ENCODE measurements around the gene OR2L13. TPM values are rescaled to one million over a fixed set of nuclear protein-coding genes. Genes with fewer than 3 reads are reported as not detected.

The OR2L13 gene
- total RNA-seq, 4 donors from 2014 or later, result not detected

DNA sequence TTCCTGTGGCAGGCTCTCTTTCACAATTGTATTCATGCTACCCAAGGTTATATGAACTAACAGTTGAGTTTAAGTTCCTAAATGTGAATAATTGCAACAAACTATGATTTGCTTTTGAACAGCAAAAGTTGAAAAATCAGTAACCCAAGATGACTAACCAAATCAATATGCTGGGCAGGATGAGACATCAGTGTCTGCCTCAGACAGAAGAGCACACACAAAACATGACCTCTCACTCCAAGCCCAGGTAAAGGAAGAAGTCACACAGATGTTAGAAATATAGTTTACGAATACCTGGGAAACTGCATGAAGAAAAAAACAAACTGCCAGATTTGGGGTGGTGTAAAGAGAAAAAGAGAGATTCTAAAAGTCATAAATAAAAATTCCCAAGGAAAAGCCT is 3.5 kb downstream of the OR2L13 start:
- no peak overlapping the region for H3K27ac ChIP-seq (replicated peaks in 1 of 4)
- H3K4me3 ChIP-seq, result no peak overlapping the region
- 64% methylated on average over 1 of the region's 1 CpG for WGBS
- H3K9me3 ChIP-seq, result no peaks in the 10 kb centered on the region
- DNase-seq (ENCODE audit: extremely low spot score), result no peak
- no peaks in the 10 kb centered on the region for H3K36me3 ChIP-seq
- intact Hi-C loops (cut with DNase I), result no loop called here
- TF ChIP-seq, protein P1, sequence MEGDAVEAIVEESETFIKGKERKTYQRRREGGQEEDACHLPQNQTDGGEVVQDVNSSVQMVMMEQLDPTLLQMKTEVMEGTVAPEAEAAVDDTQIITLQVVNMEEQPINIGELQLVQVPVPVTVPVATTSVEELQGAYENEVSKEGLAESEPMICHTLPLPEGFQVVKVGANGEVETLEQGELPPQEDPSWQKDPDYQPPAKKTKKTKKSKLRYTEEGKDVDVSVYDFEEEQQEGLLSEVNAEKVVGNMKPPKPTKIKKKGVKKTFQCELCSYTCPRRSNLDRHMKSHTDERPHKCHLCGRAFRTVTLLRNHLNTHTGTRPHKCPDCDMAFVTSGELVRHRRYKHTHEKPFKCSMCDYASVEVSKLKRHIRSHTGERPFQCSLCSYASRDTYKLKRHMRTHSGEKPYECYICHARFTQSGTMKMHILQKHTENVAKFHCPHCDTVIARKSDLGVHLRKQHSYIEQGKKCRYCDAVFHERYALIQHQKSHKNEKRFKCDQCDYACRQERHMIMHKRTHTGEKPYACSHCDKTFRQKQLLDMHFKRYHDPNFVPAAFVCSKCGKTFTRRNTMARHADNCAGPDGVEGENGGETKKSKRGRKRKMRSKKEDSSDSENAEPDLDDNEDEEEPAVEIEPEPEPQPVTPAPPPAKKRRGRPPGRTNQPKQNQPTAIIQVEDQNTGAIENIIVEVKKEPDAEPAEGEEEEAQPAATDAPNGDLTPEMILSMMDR (IDR thresholded peaks at IDR 0.05), result no peak
- no peak for TF ChIP-seq POLR2AphosphoS5 (IDR thresholded peaks at IDR 0.05)
- TF ChIP-seq POLR2A (IDR thresholded peaks at IDR 0.05; ENCODE audit: low read depth), result no peak
- TF ChIP-seq EP300 (IDR thresholded peaks at IDR 0.05), result no peak
- no peaks in the 10 kb centered on the region for H3K4me1 ChIP-seq
- no peaks in the 10 kb centered on the region for H3K27me3 ChIP-seq

DNA sequence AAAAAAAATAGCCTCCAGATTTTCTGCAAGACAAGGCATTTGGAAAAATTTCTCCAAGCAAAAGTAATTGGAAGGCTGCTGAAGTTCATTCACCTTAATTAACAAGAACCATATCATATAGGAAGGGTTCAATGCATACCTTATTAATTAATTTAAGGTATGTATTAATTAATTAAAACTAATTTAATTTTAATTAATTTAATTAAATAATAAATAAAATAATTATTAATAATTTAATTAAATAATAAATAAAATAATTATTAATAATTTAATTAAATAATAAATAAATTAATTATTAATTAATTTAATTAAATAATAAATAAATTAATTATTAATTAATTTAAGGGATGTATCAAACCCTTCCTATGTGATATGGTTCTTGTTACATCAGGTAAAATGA is 7.9 kb downstream of the OR2L13 start:
- Histone ChIP-seq H3K9me3 (peaks cover 0 to 17% (median 7%) of the 10 kb centered on the region in 4 donors), H3K4me3 (no peak overlapping the region), H3K4me1 (no peaks in the 10 kb centered on the region), H3K36me3 (no peaks in the 10 kb centered on the region), H3K27ac (replicated peaks in 1 of 4) (no peak overlapping the region), H3K27me3 (no peaks in the 10 kb centered on the region)
- TF ChIP-seq POLR2AphosphoS5 (IDR thresholded peaks at IDR 0.05) (no peak), POLR2A (IDR thresholded peaks at IDR 0.05; ENCODE audit: low read depth) (no peak), EP300 (IDR thresholded peaks at IDR 0.05) (no peak)
- TF ChIP-seq, protein P1 (IDR thresholded peaks at IDR 0.05), result no peak
- no peak for DNase-seq (ENCODE audit: extremely low spot score)
- intact Hi-C loops (cut with DNase I), result no loop called here

DNA sequence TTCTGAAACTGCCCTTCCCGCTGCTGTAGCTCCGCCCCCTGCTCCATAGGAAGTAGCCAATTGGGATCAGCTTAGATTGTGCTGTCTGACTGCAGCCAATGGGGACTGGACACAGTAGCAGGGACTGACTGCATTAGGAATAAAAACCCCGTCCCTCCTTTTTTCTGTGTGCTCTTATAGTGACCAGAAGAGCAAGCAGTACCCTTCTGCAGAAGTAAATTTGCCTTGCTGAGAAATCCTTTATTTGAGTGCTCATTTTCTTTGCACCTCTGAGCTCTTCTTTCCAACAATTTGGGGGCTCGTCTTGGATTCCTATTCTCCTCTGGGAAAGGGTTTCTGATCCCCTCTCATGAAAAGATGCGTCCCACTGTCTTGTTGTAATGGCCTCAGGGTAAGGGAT is 16.2 kb downstream of the OR2L13 start:
- peaks cover 0 to 35% (median 23%) of the 10 kb centered on the region in 4 donors for H3K9me3 ChIP-seq
- TF ChIP-seq POLR2A (IDR thresholded peaks at IDR 0.05; ENCODE audit: low read depth) (no peak), POLR2AphosphoS5 (IDR thresholded peaks at IDR 0.05) (no peak), EP300 (IDR thresholded peaks at IDR 0.05) (no peak)
- TF ChIP-seq, protein P1 (IDR thresholded peaks at IDR 0.05), result no peak
- WGBS, result 80% methylated on average over 5 of the region's 5 CpGs
- H3K36me3 ChIP-seq, result no peaks in the 10 kb centered on the region
- H3K27me3 ChIP-seq, result no peaks in the 10 kb centered on the region
- intact Hi-C loops (cut with DNase I), result no loop called here
- DNase-seq (ENCODE audit: extremely low spot score), result no peak
- no peaks in the 10 kb centered on the region for H3K4me1 ChIP-seq
- H3K27ac ChIP-seq (replicated peaks in 1 of 4), result no peak overlapping the region
- H3K4me3 ChIP-seq, result no peak overlapping the region

DNA sequence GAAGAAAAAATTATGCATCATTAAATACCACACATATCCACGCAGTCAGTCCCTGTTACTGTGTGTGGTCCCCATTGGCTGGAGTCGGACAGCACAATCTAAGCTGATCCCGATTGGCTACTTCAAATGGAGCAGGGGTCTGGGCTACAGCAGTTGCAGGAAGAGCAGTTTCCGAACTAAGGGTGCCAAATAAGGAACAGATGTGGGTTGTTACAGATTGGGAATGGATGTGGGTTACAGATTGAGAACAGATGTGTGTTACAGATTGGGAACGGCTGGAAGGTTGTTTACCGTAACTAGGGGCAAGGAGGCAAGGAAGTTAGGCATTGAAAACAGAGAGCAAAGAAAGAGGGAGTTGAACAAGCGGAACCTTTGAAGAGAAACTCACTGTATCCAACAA is 19.9 kb downstream of the OR2L13 start:
- Histone ChIP-seq H3K36me3 (no peaks in the 10 kb centered on the region), H3K27me3 (no peaks in the 10 kb centered on the region), H3K4me3 (no peak overlapping the region), H3K27ac (replicated peaks in 1 of 4) (no peak overlapping the region), H3K4me1 (no peaks in the 10 kb centered on the region), H3K9me3 (peaks cover 0 to 26% (median 18%) of the 10 kb centered on the region in 4 donors)
- intact Hi-C loops (cut with DNase I), result no loop called here
- 71% methylated on average over 7 of the region's 7 CpGs for WGBS
- DNase-seq (ENCODE audit: extremely low spot score), result no peak
- no peak for TF ChIP-seq POLR2A (IDR thresholded peaks at IDR 0.05; ENCODE audit: low read depth)
- TF ChIP-seq POLR2AphosphoS5 (IDR thresholded peaks at IDR 0.05), result no peak

DNA sequence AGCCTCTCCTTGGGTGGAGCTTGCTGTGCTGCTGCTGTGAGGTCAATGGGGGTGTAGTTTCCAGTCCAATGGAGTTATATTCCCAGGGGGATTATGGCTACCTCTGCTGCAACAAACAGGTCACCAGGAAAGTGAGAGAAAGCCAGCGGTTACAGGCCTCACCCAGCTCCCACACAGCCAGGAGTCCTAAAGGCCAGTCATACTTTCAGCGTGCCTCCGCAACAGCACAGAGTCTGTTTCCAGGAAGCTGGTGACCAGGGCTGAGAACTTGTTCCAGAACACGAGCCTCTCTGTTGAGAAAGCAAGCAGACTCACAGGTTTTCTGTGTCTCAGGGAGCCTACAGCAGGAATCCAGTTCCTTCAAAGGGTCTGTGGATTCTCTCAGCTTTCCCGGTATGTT is 32.7 kb downstream of the OR2L13 start:
- TF ChIP-seq EP300 (IDR thresholded peaks at IDR 0.05), result no peak
- TF ChIP-seq, protein P1 (IDR thresholded peaks at IDR 0.05), result no peak
- H3K4me1 ChIP-seq, result no peaks in the 10 kb centered on the region
- no peak overlapping the region for H3K27ac ChIP-seq (replicated peaks in 1 of 4)
- peaks cover 0 to 5% (median 0%) of the 10 kb centered on the region in 4 donors for H3K9me3 ChIP-seq
- H3K27me3 ChIP-seq, result no peaks in the 10 kb centered on the region
- H3K4me3 ChIP-seq, result no peak overlapping the region
- H3K36me3 ChIP-seq, result no peaks in the 10 kb centered on the region
- WGBS, result 72% methylated on average over 5 of the region's 5 CpGs
- intact Hi-C loops (cut with DNase I), result no loop called here
- DNase-seq (ENCODE audit: extremely low spot score), result no peak

Measured in esophagus muscularis mucosa (tissue), 4 donors.